SK-MEL-5 (cell line): ENCODE data around the gene ZNF133. TPM values are rescaled to one million over a fixed set of nuclear protein-coding genes. Genes with fewer than 3 reads are reported as not detected.
"Not testable (repeated sequence)": the region's sequence is repeated elsewhere in the genome, so short reads cannot be mapped to it uniquely, and the experiment has no call there.

Experiments
- DNase-seq: peaks from one replicate; pipeline ENCODE4 v3.0.0-alpha.2; 2016; ENCODE audit warnings: low read depth, low spot score
- in situ Hi-C: cut with HindIII; loops from 2 replicates; pipeline ENCODE4 v1.10.0; 2016; ENCODE audit warnings: low sequenced_read_pairs, high pct_unique_total_duplicates, low pct_unique_long_range_greater_than_20kb
- polyA plus RNA-seq, 2 experiments: library from polyadenylated mRNA; depleted of rRNA; stranded (reverse); fragments of >200 nt; gene quantifications; 2 replicates each; pipeline ENCODE4 v1.2.3, GENCODE V29; 2015
- total RNA-seq: library from RNA; depleted of rRNA; stranded (reverse); fragments of >200 nt; shearing (Covaris generic); gene quantifications from 2 replicates; pipeline ENCODE4 v1.2.3, GENCODE V29; 2014; rRNA removed

Gene ZNF133
- total RNA-seq, result 11.9 and 19.2 TPM in 2 replicates
- polyA plus RNA-seq (2015; cell fraction: cytosol; rRNA removed), result 6.8 and 9.5 TPM in 2 replicates
- 69.8 TPM in 2 replicates for polyA plus RNA-seq (2015; cell fraction: nucleus; rRNA removed)

DNA sequence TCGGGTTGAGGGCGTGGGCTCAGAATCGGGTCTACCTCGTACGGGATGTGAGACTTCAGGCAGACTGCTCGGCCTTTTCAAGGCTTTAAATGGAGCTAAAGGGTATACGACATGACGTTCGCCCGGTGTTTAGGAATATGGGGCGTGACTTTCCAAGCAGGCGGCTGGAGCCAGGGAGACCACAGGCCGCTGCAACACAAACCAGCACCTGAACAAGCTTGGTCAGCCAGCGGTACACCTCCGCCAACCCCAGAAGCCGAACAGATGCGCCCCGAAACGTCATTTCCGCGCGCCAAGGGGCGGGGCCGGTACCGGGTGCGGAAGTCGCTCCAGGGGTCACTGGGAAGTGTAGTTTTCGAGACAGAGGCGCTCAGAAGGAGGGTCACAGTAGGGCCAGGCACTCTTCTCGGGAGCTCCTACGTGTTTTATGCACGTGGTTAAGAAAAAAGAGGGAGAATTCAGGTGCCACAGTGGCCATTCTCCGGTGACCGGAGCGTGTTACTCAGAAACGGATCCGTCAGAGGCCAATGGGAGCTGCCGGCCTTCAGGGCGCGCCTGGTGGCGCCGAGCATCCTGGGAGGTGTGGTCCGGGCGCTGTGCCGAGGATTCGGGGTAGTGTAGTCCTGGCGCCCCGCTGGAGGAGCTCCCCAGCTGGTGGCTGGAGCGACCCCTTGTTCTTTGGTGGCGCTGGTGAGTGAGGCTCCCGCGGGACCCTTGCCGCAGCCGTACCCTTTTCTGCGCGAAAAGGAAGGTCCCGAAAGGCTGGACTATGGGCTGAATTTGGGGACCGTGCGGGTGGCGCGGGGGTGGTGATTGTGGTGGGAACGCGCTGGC lies at the start of gene ZNF133:
Gene ZNF133, plus strand, starts transcription at position 613 of the 834 bp plus-strand sequence. CDS start 17,160 bp downstream, outside the sequence.
- DNase-seq, result peak; percentile 93
- in situ Hi-C loops, result no loop called here

DNA sequence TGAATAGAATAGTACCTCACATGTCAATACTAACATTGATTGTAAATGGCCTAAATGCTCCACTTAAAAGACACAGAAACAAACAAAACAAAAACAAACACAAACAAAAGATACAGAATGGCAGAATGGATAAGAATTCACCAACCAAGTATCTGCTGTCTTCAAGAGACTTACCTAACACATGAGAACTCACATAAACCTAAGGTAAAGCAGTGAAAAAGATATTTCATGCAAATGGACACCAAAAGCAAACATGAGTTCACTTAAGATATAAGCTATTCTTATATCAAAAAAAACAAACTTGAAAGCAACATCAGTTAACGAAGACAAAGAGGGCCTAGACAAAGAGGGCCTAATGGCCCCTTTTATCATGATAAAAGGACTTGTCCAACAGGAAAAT lies 47.3 kb upstream of the ZNF133 start:
- in situ Hi-C loops, result no loop called here

DNA sequence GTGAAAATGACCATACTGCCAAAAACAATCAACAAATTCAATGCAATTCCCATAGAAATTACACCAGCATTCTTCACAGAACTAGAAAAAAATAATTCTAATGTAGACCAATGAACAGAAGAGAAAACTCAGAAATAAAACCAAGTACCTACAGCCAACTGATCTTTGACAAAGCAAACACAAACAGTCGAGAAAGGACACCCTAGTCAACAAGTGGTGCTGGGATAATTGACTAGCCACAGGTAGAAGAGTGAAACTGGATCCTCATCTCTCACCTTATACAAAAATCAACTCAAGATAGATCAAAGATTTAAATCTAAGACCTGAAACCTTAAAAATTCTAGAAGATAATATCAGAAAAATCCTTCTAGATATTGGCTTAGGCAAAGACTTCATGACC lies 44.5 kb upstream of the ZNF133 start:
- DNase-seq, result no peak
- in situ Hi-C loops, result no loop called here

More for the DNA sequence above, 47.3 kb upstream of the ZNF133 start:
- no peak for DNase-seq

DNA sequence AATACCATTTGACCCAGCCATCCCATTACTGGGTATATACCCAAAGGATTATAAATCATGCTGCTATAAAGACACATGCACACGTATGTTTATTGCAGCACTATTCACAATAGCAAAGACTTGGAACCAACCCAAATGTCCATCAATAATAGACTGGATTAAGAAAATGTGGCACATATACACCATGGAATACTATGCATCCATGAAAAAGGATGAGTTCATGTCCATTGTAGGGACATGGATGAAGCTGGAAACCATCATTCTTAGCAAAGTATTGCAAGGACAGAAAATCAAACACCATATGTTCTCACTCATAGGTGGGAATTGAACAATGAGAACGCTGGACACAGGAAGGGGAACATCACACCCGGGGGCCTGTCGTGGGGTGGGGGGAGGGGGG lies 39.8 kb upstream of the ZNF133 start:
- in situ Hi-C loops, DNase-seq: not testable (repeated sequence)

DNA sequence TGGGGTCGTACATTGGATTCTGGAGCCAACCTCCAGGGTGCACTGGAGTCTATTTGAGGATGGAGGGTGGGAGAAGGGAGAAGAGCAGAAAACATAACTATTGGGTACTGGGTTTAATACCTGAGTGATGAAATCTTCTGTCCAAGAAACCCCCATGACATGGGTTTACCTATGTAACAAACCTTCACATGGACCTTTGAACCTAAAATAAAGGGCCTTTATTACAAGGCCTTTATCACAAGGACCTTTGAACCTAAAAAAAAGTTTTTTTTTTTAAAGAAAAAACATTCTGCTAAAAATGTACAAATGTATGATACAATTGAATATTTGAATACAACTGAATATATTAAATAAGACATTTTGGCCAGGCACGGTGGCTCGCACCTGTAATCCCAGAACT lies 38.1 kb upstream of the ZNF133 start:
- in situ Hi-C loops, result no loop called here
- DNase-seq, result no peak

DNA sequence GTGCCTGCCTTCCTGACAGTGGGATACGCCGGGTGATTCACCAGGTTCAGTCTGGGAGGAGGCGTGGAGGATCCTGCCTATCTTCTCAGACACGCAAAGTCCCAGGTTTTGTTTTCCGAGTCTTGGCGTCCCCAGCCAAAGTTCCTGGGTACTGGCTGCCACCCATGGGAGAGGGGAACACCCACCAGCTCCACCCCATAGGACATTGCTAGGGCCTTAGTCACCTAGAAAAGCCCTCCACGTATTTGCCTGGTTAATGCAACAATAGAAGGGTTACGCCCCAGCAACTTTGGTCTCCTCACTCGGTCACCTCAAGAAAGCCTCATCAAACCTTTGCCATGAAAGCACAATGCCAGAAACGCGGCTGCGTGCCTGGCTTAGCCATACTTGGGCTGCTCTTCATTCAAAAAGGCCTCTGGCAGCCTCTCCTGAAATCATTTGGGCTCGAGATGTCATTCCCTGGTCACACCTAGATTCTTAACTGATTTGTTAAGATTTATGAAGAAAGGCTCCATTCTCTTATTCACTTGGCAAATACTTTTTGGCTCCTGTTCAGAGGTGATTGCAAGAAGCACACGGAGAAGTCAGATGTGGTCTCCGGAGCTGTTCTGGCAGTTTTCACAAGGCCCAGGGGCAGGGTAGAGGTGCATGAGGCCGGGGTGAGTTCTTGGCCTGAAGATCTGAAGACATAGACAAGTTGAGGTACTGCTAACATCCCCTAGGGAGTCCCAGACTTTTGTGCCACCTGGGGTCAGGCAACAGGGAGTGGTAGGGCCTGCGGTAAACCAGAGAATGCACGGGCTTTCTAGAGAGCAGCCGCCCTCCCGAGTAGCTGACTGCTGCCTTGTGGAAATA lies 35.5 kb upstream of the ZNF133 start:
- in situ Hi-C loops, result no loop called here
- no peak for DNase-seq

DNA sequence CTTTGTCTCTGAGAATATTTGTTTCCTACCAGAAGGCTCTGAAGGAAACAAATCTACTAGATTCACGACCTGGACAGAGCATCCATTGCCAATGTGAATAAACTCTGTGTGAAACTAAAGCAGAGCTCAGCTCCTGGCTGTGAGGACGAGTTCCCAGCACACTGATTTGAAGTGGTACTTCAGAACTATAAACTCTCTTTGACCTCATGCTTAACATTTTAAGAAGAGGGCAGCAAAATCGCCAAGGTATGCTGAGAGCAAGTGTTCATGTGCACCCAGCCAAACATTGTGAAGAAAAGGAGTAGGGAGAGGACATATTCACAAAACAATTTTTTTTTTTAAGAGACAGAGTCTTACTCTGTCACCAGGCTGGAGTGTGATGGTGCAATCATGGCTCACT lies 33.7 kb upstream of the ZNF133 start:
- no peak for DNase-seq
- in situ Hi-C loops, result no loop called here

DNA sequence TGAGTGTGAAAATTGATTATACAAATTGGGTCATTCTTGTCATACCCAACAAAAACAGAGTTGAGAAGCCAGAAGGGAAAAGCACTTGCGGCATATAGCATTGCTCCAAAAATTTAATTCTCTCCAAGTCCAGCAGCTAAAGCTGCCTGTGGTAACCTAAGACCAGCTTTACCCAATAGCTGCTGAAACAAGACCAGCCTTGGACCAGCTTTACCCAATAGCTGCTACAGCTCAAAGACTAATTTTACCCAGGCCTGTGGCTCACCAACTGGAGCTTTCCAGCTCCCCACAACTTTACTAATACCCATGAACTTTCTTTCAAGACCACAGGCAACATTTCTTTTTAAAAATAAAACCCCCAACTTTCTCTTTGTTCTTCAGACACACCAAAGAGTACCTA lies 32.8 kb upstream of the ZNF133 start:
- in situ Hi-C loops, result no loop called here
- no peak for DNase-seq

DNA sequence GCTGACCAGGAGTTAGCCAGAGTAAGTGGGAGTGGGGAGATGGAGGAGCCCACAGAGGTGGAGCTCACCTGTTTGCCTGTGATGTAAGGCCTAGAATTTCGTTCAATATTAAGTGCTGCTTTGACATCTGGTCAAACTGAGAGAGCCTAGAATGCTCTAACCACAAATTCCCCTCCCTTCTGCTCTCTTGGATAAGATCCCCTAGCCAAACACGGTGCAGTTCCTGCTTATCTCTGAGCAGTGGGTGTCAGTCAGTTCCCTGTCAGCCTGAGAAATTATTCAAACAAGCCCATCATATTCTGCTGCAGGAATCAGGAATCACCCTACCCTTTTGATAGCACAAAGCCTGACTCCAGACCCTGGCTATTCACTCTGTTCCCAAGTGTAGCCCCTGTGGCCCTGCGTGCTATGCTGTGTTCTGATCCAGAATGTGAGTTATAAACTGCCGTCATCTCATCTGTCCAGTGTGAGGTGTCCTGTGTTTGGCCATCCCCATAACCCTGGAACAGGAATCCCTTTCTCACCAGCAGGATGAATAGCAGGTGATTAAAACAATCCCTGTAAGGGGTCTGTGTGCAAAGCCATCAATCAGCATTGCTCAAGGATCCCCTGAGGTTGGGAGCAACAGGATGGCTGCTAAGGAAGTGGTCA lies 31.8 kb upstream of the ZNF133 start:
- in situ Hi-C loops, result no loop called here
- no peak for DNase-seq

DNA sequence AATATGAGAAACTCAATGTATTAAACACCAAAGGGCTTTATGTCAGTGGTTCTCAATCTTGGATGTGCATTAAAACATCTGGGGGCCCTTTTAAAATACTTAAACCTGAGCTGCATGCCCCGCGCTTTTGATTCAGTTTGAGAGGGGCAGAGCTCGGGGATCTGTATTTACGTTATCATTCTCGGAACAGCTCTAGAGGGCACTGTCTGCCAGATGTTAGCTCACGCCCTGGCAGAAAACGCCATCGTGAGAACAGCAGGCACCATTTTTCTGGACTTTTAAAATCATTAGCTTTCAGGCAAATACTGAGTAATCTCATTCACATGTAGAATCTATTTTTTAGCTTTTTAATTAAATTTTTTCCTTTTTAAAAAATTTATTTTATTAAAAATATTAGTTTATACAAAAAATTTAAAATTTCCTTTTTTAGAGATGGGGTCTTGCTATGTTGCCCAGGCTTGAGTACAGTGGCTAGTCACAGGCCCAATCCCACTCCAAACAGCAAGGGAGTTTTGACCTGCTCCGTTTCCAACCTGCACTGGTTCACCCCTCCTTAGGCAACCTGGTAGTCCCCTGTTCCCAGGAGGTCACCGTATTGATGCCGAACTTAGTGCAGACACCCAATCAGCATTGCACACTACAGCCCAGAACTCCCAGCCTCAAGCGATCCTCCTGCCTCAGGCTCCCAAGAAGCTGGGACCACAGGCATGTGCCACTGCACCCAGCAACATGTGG lies 30.0 kb upstream of the ZNF133 start:
- in situ Hi-C loops, result no loop called here
- peak; percentile 58 for DNase-seq

DNA sequence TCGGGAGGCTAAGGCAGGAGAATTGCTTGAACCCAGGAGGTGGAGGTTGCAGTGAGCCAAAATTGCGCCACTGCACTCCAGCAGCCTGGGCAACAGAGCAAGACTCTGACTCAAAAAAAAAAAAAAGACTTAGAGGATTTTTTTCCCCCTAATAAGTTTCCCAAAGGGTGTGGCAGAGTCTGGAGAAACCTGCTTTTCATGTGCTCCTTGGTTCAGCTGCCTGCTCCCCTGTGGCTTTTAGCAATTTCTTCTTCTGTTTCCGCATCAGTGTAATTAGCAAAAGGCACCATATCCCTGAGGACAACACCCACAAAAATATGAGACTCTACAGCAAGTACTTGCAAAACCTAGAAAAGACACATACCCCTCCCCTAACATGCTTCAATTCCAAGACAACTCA lies 28.6 kb upstream of the ZNF133 start:
- DNase-seq, result no peak
- in situ Hi-C loops, result no loop called here

DNA sequence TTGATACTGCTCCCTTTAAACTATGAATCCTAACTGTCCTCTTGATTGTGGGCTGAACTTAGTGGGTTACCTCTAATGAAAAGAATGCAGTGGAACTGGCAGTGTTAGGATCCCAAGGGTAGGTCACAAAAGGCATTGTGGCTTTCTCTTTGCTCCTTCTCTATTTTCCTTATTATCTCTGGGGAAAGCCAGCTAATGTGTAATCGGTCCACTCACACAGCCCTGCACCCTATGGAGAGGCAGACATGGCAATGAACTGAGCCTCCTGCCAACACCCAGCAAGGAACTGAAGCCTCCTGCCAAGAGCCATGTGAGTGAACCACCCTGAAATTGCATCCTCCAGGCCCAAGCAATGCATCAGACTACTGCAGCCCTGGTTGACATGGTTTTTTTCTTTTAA lies 24.6 kb upstream of the ZNF133 start:
- in situ Hi-C loops, result no loop called here
- no peak for DNase-seq

DNA sequence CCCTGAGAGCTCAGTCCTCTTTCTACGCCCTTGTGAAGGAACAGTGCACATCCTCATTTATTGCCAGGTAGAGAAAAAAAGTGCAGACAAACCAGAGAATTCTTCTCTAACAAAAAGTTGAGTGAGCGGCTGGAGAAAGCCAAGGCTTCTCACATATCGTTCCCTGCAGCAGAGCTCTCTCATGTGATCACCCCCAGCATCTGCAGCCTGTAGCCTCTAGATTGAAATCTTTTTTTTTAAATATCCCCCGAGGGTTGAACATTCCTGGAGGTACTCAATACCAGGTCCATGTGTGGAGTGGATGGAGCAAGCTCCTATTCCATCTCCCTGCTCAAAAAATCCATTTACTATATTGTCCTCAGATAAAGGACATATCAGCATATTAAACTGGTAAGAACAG lies 22.9 kb upstream of the ZNF133 start:
- in situ Hi-C loops, result no loop called here
- no peak for DNase-seq

DNA sequence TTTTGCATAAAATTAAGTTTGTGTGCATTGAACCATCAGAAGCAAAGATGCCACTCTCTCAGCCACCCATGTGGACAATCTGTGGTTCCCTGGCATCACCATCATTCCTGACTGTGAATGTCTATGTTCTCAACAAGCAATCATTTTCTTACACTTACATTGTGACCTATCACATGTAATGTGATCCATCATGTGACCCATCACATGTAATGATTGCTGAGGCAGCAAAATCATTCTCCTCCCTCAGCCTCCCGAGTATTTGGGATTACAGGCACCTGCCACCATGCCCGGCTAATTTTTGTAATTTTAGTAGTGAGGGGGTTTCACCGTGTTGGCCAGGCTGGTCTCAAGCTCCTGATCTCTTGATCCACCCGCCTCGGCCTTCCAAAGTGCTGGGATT lies 22.0 kb upstream of the ZNF133 start:
- in situ Hi-C loops, result no loop called here
- DNase-seq, result no peak

DNA sequence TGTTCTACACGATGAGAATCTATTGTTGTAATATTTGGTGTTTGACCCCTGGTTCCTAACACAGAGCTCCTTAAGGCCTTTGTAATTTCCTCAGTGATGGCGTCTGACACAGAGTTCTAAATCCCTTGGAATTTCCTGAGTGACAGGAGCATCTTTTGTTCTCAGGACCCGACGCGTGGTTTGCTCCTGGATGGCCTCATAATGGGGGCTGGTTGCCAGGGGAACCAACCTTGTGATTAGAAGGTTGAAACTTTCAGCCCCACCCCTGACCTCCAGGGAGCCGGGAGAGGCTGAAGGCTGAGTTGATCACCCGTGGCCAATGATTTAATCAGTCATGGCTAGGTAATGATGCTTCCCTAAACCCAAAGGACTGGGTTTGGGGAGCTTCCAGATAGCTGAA lies 20.5 kb upstream of the ZNF133 start:
- peak; percentile 41 for DNase-seq

DNA sequence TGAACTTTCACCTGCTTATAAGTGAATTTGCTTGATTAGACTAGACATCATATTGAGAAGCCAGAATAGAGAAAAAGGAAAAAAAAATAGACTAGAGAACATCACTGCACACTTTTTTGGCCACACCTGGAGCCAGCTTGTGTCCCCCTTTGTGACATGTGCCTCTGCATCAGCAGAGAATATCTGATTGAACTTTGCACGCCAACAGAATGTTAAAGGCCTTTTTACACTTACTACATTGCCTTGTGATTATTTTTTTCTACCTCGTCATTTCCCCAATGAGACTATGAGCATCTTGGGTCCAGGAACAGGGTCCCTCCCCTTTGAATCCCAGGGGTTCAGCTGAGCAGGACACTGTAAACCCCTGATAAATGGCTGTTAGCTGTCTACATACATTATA lies 17.2 kb upstream of the ZNF133 start:
- no peak for DNase-seq
- in situ Hi-C loops, result no loop called here

More for the DNA sequence above, 20.5 kb upstream of the ZNF133 start:
- in situ Hi-C loops, result no loop called here

DNA sequence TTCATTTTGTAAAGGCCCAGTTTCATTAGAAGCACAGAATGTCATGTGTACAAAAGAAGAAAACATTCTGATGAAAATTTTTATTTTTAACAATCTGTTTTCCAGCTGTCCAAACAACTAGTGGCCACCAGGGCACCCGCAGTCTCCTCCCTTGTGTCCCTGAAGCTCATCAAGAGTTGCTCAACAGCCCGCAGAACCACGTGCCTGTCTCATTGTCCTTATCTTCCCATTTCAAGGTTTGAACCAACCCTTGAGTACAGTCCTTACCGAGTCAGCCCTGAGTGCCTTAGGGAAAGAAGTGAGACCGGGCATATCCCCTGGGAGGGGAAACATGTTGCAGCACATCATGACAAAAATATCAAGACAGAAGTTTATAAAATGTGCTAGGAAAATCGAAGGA lies 15.9 kb upstream of the ZNF133 start:
- peak; percentile 33 for DNase-seq
- in situ Hi-C loops, result no loop called here
